GM21528 (cell line): ENCODE data around the gene C14orf180.
"Not testable (repeated sequence)": the region's sequence is repeated elsewhere in the genome, so short reads cannot be mapped to it uniquely, and the experiment has no call there.

Experiments
- ATAC-seq: cut with Tn5 transposase; IDR thresholded peaks from one replicate; pipeline ENCODE4 v1.9.1; 2021; ENCODE audit warnings: mild to moderate bottlenecking, moderate library complexity; ENCODE audit not compliant: unreplicated experiment, low FRiP score

Gene C14orf180

DNA sequence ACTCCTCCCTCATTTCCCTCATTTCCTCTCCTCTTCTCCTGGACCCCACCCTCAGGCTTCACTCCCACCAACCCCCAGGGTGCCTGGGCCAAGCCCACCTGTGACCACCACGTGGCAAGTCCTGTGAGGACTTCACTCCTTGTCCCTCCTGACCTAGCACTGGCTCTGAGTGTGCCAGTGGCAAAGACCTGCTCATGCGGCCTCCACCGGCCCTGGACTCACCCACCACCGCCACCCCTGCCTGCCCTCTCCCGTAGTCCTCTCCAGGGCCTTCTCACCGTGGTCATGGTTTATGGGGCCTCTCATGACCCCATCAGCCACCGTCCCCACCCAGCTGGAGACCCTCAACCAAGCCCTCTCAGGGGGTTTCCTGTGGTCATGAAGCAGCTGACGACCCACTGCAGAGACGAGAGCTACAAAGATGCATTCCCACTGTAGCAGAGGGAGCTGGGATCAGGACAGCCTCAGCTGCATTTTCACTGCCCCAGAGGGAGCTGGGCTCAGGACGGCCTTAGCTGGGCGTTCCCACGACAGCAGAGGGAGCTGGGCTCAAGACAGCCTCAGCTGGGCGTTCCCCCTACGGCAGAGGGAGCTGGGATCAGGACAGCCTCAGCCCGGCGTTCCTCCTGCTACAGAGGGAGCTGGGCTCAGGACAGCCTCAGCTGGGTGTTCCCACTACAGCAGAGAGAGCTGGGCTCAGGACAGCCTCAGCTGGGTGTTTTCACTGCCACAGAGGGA lies 3.2 kb upstream of the C14orf180 start:
- ATAC-seq: no peak

DNA sequence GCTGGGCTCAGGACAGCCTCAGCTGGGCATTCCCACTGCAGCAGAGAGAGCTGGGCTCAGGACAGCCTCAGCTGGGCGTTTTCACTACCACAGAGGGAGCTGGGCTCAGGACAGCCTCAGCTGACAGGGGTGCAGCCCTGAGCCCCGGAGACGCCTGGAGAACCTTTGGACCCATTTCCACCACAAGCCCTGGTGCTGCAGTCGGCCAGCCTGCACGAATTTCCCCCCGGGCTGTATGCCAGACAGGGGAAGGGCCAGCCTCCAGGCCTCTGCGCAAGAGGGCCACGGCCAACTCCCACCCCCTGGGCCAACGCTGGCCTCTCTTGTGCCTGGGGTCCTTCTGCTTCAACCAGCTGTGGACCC lies 2.6 kb upstream of the C14orf180 start:
- no peak for ATAC-seq

DNA sequence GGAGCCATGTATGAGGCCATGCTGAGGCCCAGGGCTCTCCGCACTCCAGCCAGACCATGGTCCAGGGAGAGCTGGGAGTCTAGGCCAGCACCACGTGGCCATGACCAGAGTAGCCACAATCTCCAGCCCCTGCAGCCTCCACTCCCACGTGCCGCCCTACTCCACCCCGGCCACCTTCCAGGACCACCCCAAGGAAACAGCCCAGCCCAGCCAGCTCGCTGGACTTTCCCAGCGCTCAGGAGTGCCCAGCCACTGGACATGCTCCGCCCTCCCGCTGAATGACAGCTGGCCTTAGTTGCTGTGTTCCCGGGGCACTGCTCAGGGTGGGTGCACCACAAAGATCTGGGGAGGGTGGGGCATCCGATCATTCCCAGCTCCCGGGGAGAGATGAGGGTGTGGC lies 2.1 kb upstream of the C14orf180 start:
- no peak for ATAC-seq

DNA sequence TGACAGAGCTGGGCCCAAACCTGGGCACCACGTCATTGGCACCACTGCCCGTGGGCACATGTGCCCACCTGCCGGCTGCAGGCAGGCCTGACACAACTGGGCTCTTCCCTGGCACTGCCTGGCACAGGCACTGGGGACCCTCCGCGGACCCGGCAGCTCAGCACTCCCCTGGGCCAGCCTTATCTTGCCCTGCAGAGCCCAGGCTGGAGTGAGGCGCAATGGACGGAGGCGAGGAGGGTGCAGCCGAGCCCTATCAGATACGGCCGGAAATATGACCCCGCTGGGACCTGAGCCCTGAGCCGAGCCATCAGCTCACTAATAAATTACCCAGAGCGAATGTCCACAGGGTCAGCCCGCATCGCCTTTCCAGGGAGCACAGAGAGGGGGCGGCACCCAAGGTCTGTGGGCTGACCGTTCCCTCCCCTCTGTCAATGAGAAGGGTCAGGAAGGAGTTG lies 1.7 kb upstream of the C14orf180 start:
- no peak for ATAC-seq

DNA sequence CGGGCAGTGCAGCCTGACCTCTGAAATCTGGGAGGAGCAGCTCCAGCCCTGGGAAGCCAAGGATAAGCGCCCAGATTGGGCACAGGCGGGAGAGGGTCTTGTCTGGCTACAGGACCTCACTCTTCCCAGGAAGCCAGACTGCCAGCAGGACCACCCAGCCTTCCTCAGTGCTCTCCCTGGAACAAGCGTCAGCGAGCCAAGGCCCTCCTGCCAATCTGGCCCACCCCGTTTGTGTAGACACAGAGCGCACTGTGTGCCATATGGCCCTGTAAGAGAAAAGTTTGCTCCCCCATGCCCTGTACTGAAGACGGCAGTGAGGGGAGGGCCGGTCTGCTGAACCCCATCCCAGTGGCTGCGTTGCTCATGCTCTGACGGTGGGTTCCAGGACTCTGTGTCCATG lies 1.2 kb upstream of the C14orf180 start:
- ATAC-seq: no peak

DNA sequence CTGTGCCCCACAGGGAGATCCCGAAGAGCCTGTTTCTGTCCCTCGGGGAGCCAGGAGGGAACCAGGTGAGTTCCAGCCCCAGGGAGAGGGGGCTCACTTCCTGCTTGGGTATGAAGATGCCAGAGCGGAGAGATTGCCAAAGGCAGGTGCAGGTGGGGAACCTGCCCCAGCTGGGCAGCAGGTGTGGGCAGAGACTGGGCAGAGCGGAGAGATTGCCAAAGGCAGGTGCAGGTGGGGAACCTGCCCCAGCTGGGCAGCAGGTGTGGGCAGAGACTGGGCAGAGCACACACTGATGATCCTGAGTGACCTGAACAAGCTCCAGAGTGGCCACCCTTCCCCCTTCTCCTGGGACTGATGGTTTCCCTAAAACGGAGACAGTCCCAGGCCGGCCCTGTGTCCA lies 375 bp downstream of the C14orf180 start:
- not testable (repeated sequence) for ATAC-seq

DNA sequence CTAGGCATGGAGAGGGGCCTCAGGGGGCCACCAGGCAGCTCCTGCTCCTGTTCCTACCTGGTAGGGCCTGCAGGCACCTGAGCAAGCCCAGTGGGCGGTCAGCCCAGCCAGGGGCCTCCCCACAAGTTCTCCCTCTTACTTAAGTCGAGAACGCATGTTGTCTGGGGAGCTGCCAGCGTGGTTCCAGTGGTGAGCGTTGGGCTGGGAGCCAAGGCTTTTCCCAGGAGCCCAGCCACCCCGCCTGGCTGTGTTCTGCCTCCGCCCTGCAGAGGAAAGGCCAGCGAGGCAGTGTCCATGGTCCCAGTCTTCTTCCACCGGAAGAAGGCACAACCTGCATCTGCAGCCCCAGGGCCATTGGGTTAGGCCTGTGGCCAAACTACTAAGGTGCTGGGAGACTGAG lies 1.4 kb downstream of the C14orf180 start:
- ATAC-seq: no peak

DNA sequence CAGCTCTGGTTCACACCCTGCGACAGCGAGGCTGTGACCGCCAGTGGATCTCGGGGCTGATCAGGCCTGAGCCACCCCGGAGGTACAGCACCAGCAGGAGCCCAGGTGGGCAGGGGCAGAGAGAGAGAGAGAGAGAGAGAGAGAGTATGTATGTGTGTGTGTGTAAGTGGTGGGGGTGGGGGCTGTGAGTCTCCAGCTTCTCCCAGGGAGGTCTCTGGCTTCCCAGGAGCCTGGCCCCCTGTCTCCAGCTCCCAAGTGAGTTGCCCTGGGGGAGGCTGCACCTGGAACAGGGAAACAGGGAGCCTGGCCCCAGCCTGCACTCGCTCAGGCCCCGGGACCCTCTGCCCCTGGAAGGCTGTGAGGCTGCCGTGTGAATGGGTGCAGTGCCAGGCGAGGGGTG lies 2.0 kb downstream of the C14orf180 start:
- ATAC-seq: no peak

DNA sequence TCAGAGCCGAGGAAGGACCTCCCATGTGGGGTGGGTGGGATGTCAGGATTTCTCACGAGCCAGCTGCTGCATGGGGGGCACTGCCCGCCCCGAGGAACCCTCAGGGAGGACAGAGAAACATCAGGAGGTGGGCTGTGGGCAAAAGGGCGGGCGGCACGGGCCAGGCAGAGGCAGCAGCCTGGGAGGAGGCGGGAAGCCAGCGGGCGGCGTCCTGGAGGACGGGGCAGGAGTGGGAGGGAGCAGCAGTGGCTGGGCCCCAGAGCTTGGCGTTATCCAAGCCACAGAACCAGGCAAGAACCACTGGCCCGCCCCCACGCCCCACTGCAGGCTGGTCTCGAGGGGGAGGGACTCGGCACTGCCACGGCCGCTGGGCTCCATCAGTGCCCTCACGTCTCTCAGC lies 2.4 kb downstream of the C14orf180 start:
- ATAC-seq: no peak

DNA sequence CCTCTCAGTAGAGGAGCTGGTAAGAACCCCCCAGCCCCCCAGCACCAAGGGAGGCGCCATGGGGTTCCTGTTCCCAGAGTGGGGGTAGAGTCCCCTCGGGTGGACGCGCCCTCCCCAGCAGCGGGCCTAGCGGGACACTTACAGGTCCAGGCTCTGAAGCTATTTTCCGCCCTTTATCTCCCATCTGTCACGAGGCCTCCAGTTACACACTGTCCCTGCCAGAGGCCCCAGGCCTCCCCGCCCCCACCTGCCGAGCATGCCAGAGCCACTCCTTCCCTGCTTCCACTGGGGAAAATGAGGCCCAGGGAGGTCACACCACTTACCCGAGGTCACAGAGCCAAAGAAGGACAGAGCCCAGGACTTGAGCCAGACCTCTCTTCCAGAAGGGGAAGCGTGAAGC lies 3.1 kb downstream of the C14orf180 start:
- ATAC-seq: no peak

DNA sequence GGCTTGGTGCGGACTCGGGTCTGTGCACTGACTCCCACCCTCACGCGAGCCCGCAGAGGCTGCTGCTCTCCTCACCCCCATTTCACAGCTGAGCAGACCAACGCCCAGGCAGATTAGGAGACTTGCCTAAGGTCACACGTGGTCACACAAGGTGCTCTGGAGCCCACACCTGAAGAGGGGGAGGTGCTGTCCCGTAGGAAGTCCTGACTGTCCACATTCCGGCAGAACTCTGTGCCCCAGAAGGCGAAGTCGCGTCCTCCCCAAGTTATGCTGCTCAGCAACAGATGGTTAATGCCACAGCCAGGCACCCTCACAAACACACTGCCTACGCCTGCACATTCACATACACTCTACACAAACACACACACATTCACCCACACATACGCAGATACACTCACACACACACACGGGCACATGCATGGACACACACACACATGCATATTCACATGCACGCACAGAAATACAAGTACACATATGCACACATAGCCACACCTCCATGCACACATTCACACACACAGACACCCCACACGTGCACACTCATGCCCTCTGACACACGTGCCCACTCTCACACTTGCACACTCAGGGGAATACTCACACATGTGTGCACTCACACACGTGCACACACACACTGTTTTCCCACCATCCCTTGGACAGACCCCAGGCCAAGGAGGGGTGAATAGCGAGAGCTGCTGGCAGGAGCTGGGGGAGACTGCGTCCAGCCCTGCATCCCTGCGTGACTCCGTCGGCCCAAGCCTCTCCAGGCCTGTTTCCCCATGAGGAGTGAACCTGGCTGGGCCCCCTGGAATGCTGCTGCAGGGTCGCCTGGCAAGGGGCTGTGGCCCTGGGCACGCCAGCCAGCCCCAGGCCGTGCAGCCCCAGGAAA lies 4.1 kb downstream of the C14orf180 start:
- no peak for ATAC-seq

DNA sequence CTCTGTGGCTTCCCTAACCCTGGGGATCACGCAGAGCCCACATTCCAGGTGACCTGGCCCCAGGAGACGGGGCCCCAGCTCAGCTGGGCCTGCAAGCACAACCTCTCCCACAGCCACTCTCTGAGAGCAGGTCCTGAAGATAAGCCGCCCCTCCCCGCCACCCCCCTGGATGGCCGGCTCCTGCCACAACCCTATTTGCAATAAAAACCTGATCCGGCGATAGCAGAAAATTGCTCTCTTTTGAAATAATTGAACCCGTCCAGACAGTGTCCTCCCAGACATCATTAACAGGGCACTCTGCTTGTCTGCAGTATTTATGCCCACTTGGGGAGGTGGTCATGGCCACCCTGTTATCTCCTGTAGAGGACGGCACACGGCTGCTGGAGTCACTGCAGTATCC lies 5.0 kb downstream of the C14orf180 start:
- ATAC-seq: no peak

DNA sequence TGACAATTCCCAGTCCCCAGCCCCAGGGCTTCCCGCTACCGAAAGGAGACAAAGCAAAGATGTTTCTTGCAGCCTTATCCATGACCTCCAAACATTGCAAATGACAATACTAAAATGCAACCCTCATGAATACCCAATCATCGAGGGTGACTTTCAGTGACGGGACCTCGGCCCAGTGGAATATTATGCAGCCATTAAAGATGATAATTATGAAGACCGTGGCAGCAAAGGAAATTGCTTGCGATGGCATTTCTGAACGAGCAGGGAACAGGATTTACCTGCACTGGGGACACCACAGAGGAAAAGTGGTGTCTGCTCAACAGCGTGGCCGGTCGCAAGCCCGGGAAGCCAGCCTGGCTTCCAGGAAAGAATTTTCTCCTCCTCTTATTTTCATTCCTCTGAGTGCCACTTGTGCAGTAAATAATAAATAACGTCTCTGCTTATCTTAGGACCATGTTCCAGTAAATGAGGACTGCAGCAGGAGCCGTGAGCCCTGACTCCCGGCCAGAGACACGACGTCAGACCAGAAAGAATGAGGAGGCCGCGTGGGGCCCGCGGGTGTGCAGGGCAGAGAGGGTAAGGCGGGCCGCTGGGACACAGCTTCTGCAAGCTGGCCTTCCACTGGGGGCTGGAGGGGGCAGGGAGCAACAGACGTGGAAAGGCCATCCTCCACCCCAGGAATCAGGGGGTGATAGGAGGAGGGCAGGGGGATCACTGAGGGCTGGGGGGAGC lies 6.6 kb downstream of the C14orf180 start:
- no peak for ATAC-seq

DNA sequence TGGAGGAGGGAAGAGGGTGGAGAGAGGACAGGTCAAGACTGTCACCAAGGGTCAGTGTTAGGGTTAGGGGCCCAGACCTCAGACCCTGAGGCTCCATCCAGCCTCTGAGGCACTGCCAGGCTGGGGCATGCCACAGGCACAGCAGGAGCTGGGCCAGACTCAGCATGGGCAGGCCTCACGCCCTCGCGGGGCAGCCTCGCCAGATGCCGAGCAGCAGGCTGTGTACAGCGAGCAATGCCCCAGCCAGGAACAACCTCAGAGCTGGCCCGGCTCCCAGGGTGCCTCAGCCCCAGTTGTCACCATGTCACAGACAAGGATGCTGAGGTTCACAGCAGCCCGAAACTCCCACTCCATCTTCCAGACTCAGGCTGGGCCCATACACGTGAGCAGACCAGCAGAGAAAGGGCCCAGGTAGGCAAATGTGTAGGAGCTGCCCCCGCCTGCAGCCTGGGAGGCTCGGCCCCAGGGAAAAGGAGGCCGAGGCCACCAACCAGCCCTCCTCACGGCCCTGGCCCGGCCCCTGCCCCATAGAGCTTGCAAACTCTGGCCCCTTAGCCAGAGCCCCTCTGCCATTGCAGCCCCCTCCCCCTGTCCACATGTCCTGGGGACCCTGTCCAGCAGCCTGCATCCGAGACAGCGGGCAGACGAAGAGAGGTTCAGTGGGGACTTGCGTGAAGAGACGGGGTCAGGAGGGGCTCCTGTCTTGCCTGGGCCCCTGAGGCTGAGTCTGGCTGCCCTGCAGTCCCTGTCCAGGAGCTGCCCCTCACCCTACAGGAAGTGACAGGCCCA lies 7.5 kb downstream of the C14orf180 start:
- no peak for ATAC-seq

DNA sequence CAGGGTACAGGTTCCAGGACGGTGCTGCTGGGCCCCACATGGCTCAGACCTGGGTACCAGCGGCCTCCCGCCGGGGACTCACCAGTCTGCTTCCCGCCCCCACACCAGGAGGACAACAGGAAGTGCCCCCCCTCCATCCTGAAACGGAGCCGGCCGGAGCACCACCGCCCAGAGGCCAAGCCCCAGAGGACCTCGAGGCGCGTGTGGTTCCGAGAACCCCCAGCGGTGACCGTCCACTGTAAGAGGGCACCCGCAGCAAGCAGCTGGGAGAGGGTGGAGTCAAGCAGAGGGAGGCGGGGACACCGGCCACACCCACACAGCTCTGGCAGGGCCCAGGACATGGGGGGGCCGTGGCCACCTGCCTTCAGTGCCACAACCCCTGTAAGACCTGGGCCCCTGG lies 8.1 kb downstream of the C14orf180 start:
- ATAC-seq: no peak

DNA sequence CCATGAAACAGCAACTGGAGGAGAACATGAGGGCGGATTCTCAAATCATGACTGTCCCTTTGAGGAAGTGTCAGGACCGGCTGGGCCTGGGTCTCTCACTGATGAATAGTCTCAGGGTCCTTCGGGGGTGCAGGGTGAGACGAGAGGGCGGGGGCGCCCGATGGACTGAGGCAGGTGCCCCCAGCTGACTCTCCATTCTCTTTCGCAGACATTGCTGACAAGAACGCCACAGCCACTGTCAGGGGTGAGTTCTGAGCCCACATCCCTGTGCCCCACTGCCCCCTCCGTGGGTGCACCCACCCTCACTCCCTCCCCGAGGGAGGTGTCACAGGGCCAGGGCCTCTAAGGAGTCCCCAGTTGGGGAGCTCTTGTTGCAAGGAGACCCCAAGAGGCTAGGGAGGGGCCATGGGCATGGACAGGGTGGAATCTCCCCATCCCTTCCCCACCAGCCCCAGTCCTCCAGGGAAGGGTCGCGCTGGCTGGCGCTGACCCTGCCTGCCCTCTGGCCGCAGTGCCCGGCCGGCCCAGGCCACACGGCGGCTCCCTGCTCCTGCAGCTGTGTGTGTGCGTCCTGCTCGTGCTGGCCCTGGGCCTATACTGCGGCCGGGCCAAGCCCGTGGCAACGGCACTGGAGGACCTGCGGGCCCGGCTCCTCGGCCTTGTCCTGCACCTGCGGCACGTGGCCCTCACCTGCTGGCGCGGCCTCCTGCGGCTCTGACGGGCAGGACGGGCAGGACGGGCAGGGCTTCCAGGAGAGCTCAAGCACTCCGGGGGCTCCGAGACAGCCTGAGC lies 8.7 kb downstream of the C14orf180 start:
- ATAC-seq: no peak

DNA sequence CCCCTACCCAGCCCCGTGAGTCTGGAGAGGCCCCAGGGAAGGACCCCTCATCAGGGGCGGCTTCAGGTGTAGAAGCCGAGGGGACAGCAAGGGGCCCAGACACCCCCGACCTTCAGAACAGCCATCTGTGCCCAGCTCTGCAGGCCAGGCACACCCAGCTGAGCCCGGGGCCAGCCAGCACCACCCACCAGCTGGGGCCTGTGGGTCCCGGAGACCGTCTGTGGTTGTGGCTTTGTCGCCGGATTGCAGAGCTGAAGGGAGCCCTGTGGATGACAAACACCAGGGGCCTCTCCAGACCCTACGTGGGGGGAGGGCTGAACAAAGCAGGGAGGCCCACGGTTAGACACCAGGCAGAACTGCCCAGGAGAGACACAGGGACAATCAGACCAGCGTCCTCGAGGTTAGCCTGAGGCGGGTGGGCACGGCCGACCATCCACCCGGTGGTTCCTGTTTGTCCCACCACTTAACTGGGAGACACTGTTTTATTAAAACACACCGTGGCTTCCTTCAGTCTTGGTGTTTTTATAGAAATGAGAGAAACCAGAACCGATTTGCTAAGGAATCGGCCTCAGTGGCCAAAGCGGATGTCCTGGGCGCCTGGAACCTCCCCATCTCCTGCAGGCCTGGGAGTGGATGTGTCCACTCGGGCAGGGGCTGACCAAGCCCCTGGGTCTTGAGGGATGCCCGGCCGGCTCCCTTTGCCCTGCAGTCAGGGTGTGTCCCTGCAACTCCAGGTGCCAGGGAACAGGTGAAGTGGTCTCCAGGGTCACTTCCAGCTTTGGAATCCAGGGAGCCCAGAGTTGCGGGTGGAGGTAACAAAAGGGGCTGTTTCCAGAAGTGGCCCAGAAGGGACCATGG lies 10.0 kb downstream of the C14orf180 start:
- ATAC-seq: no peak

DNA sequence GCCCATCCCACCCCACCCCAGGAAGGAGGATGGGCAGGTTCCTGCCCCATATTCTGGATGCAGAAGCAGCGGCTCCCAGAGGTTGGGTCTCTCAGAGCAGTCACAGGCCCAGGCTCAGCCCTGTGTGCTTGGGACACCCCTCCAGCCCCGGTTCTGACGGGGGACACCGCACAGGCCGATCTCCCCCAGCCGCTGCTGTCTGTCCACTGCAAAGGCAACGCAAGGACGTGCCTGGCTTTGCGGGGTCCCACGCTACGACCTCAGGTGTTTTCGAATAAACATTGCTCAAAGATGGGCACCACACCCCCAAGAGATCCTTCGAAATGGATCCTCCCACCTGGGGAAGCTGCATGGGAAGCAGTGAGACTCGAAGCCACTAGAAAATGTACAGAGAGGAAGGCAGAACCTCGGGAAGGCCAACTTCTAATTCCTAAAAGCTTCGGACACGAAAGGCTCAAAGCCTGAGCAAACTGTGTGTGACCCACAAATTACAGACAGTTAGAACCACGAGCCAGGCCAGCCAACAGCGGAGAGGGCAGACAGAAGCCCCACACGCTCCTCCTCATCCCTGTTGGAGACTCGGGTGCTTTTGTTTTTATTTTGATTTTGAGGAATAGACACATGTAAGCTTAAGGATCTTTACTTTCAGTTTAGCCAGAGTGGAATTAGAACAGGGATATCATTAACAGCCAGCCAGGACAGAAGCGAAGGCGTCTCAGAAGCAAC lies 10.8 kb downstream of the C14orf180 start:
- no peak for ATAC-seq
